Measurements from ENCODE around the gene NEK7.
"Not testable (repeated sequence)": the region's sequence is repeated elsewhere in the genome, so short reads cannot be mapped to it uniquely, and the experiment has no call there.

The NEK7 gene

DNA sequence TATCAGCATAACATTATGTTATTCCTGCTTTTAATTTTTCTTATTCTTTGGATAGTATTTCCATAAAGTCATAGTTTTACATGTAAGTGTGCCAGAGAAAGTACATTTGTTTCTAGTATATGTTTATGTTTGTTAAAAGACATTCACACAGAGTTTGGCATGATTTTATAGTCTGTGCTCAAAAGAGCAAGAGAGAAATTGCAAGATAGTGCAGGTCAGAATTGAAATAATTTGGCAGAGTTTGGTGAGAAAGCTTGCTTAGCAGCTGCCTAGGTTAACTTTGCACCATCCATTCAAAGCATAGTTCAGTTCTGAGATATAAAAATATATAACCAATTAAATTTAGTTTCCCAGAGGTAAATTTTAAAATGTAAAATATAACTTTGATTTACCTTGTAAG, 17.0 kb downstream of the NEK7 start:
- no peak for DNase-seq

GRCh38 chr1:198174297-198174696, 17.5 kb downstream of the NEK7 start:
- DNase-seq: no peak

DNA sequence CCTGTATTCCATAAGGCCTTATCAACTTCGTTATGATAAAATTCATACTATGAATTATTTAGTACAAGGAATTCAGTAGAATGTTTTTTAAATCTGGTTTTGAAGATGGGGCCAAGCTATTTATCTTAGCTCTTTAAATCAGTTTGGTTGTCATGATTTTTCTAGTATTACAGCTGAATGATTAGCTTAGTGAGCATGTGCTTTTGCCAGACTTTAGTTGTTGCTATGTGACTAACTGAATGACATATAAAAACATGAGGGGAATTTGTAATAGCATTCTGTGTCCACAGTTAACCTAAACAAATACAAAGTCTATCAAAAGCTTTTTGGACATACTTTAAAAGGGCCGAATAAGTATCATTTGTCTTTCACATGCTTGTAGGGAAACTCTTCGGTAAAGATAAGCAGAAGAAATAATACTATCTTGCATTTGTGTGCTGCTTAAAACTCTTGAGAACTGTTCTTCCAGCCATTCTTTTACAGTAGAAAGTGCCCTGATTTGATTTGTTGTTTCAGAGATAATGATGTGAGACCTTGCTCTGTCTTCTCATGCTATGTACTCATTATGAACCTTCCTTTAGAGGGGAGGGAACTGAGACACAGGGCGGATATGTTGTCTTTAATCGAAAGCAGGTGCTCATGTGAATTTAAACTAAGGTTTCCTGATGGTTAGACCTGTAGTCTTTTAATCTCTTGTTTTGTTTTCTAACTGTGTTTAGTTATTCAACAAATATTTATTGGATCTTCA, 18.8 kb downstream of the NEK7 start:
- DNase-seq: no peak

DNA sequence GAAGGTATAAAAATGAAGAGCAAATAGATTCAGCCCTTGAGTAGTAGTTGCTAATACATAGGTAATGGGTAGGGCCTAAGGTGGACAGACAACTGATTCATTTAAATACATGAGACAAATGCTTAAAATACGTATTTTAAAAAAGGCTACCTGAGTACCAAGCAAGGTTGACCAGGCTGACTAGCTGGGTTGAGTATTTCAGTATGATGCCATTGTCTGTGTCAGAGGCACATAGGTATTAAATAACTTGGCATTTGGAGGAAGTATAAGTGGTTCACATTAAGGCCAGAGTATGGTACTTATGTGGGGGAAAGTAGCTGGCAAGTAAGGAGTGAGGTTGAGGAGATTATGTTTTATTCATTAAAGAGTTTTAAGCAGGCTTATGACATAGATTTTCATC, 19.4 kb downstream of the NEK7 start:
- no peak for DNase-seq

- DNase-seq: no peak
Measured at GRCh38 chr1:198177546-198177945, 20.7 kb downstream of the NEK7 start.

GRCh38 chr1:198178615-198179014, 21.8 kb downstream of the NEK7 start:
- no peak for DNase-seq

DNA sequence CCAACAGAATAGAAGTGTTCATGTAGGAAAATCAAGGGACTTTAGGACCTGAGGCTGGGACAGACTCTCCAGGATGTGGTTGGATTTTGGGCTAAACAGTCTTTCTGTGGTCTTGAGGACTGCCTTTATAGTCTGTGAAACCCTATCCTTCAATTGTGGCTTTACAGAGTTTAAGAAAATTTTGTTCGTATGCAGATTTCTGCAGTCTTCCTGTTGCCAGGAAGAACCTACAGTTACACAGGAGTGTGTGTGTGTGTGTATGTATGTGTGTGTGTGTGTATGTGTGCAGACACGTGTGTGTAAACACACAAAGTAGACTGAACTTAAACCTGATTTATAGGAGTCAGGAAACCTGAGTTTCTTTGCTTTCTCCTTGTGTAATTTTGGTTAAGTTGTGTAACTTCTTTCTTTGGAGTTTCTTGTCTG, 22.8 kb downstream of the NEK7 start:
- DNase-seq: no peak

DNA sequence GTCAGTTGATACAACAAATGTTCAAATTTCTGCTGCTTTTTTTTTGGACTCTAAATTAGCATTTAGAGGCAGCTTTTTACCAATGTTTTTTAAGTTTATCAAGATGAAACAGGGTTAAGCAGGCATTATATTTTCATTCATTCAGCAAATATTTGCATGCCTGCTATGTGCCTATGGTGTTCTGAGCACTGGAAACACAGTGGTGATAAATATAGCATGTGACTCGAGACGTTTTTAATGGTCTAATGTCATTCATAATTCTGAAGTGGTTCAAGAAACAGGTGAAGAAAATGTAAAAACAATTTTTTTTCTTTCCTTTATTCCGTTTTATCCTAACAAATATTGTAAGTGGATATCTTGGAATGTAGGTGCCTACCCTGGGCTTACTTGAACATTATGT, 26.8 kb downstream of the NEK7 start:
- no peak for DNase-seq

- DNase-seq: no peak
Measured at GRCh38 chr1:198184516-198184915, 27.7 kb downstream of the NEK7 start.

- no peak for DNase-seq
Measured at GRCh38 chr1:198185146-198185545, 28.3 kb downstream of the NEK7 start.

- DNase-seq: no peak
Measured at GRCh38 chr1:198185759-198186158, 29.0 kb downstream of the NEK7 start.

- DNase-seq: no peak
Measured at GRCh38 chr1:198186916-198187580, 30.2 kb downstream of the NEK7 start.

DNA sequence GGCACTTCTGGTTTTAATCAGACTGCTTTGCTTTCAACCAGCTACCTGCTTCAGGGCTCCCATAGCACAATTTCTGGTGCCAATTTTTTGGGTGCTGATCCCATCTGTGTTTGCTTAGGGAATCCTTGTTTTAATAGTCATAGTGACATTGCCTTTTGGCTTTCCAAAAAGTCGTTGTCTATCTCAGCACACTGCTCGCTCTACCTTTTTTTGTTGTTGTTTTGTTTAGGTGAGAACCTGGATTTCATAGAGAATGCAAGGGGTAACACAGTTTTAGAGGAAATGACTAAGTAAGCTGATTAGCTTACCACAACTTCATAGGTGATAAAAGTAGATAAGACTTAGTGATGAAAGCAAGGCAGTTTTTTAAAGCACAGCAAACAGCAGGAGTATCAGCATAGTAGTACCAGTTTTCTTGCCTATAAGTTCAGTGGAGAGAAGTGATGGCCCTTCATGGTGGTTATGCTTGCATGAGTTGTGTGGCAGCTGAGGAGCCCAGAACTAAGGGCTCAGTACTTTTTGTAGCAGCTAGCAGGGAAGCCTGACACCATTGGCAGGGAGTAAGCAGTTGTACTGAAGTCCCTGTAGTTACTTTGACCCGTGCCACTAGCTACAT, 31.3 kb downstream of the NEK7 start:
- no peak for DNase-seq

GRCh38 chr1:198191117-198191516, 34.3 kb downstream of the NEK7 start:
- DNase-seq: no peak

- DNase-seq: not testable (repeated sequence)
Measured at GRCh38 chr1:198193871-198194270, 37.1 kb downstream of the NEK7 start.

- DNase-seq: no peak
Measured at GRCh38 chr1:198196630-198197029, 39.8 kb downstream of the NEK7 start.

- DNase-seq: no peak
Measured at GRCh38 chr1:198197285-198197684, 40.5 kb downstream of the NEK7 start.

DNA sequence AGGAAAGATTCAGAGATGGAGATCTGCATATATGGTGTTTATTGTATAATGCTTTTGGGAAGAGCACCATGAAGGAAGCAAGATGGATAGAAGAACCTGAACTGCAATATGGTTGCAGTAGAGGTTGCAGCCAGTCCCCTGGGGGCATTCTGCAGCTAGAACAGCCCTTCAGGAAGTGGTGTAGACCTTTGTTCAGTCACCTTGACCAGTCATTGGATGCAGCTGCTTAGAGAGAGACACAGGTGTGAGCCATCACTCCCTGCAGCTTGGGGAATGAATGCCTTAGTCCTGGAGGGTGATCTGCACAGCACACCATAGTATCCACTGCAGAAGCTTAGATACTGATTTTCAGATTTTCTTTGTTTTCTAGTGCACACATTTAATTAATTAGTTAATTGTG, 42.3 kb downstream of the NEK7 start:
- DNase-seq: no peak

GRCh38 chr1:198201956-198202784, 45.4 kb downstream of the NEK7 start:
- no peak for DNase-seq

DNA sequence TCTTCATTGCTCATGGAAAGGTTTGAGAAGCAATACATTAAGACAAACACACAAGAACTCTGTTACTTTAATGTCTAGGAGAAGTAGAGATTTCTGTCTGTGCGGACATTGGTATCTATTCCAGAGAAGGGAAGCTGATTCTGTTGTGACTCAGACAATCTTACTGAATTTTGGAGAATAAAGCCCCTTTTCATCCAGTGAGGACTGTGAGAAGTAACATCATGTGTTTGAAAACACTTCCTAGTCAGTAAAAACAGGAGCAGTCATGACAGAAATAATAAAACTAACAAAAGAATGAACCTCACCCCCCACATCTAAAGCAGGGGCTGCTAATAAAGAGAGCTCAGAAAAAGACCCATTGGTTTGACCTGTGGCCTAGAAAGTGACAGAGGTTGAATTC, 46.6 kb downstream of the NEK7 start:
- no peak for DNase-seq

- DNase-seq: no peak
Measured at GRCh38 chr1:198205016-198205684, 48.4 kb downstream of the NEK7 start.

- DNase-seq: no peak
Measured at GRCh38 chr1:198206292-198206691, 49.5 kb downstream of the NEK7 start.

- no peak for DNase-seq
Measured at GRCh38 chr1:198211696-198212095, 54.9 kb downstream of the NEK7 start.

All from right forelimb (tissue), 1 donor.